Trophoblast cell (in vitro differentiated cells and primary cell): ENCODE measurements around the gene CDKAL1.

Source experiments
- DNase-seq, 2 donors: peaks; one replicate each; pipeline ENCODE4 v3.0.0-alpha.2; 2016
- H2AFZ ChIP-seq: 2 replicates; pipeline ENCODE4 v1.6.1; 2013; ENCODE audit warnings: low read length, moderate library complexity, mild to moderate bottlenecking; ENCODE audit not compliant: insufficient read depth, poor library complexity
- H2AK5ac ChIP-seq: 2 replicates; pipeline ENCODE4 v1.6.1; 2013; ENCODE audit warnings: mild to moderate bottlenecking, low read length
- H2BK120ac ChIP-seq: 2 replicates; pipeline ENCODE4 v1.6.1; 2013; ENCODE audit warnings: low read length, mild to moderate bottlenecking, moderate library complexity; ENCODE audit not compliant: insufficient read depth, poor library complexity
- H2BK12ac ChIP-seq: 2 replicates; pipeline ENCODE4 v1.6.1; 2013; ENCODE audit warnings: mild to moderate bottlenecking, low read length, moderate library complexity
- H2BK5ac ChIP-seq: 2 replicates; pipeline ENCODE4 v1.6.1; 2013; ENCODE audit warnings: low read length, low read depth, moderate library complexity, mild to moderate bottlenecking; ENCODE audit not compliant: poor library complexity
- H3K14ac ChIP-seq: 2 replicates; pipeline ENCODE4 v1.6.1; 2013; ENCODE audit warnings: mild to moderate bottlenecking, low read length
- H3K18ac ChIP-seq: 2 replicates; pipeline ENCODE4 v1.6.1; 2013; ENCODE audit warnings: mild to moderate bottlenecking, low read length
- H3K23ac ChIP-seq: 2 replicates; pipeline ENCODE4 v1.6.1; 2013; ENCODE audit warnings: low read length
- H3K27ac ChIP-seq: 2 replicates; pipeline ENCODE4 v1.5.1; 2013; ENCODE audit warnings: low read depth, mild to moderate bottlenecking, inconsistent platforms, low read length, moderate library complexity
- H3K27me3 ChIP-seq: 2 replicates; pipeline ENCODE4 v1.6.1; 2013; ENCODE audit warnings: inconsistent platforms, mild to moderate bottlenecking, low read length, moderate library complexity; ENCODE audit not compliant: insufficient read depth
- H3K36me3 ChIP-seq, 2 experiments: 1 replicate in 1 of 2; 2 replicates in 1 of 2; pipeline ENCODE4 v1.6.1; 2013; ENCODE audit warnings: low read length in 2 of 2, mild to moderate bottlenecking in 2 of 2, moderate library complexity in 1 of 2; ENCODE audit not compliant: insufficient read depth in 2 of 2, control insufficient read depth in 1 of 2
- H3K4ac ChIP-seq: 2 replicates; pipeline ENCODE4 v1.6.1; 2013; ENCODE audit warnings: low read depth, mild to moderate bottlenecking, low read length, moderate library complexity
- H3K4me1 ChIP-seq, 2 experiments: 1 replicate in 1 of 2; 2 replicates in 1 of 2; pipeline ENCODE4 v1.6.1; 2013; ENCODE audit warnings: low read length in 2 of 2, mild to moderate bottlenecking in 2 of 2, moderate library complexity in 1 of 2; ENCODE audit not compliant: insufficient read depth in 2 of 2, control insufficient read depth in 1 of 2
- H3K4me2 ChIP-seq: 2 replicates; pipeline ENCODE4 v1.6.1; 2013; ENCODE audit warnings: inconsistent platforms, mild to moderate bottlenecking, low read length, moderate library complexity
- H3K4me3 ChIP-seq: 2 replicates; pipeline ENCODE4 v1.5.1; 2013; ENCODE audit warnings: mild to moderate bottlenecking, low read depth, low read length, inconsistent platforms
- H3K79me1 ChIP-seq: one replicate; pipeline ENCODE4 v1.6.1; 2013; ENCODE audit warnings: low read length
- H3K79me2 ChIP-seq: 2 replicates; pipeline ENCODE4 v1.6.1; 2013; ENCODE audit warnings: low read length, mild to moderate bottlenecking; ENCODE audit not compliant: control insufficient read depth, insufficient read depth, poor library complexity
- H3K9ac ChIP-seq: 2 replicates; pipeline ENCODE4 v1.6.1; 2013; ENCODE audit warnings: mild to moderate bottlenecking, low read length
- H3K9me3 ChIP-seq: 2 replicates; pipeline ENCODE4 v1.6.1; 2013; ENCODE audit warnings: low read depth, mild to moderate bottlenecking, control low read depth, inconsistent platforms, low read length; ENCODE audit not compliant: insufficient read depth
- H4K12ac ChIP-seq: 2 replicates; pipeline ENCODE4 v1.6.1; 2013; ENCODE audit warnings: low read depth, mild to moderate bottlenecking, low read length, moderate library complexity
- H4K8ac ChIP-seq: 2 replicates; pipeline ENCODE4 v1.6.1; 2013; ENCODE audit warnings: low read depth, mild to moderate bottlenecking, low read length, moderate library complexity
- H4K91ac ChIP-seq: one replicate; pipeline ENCODE4 v1.6.1; 2013; ENCODE audit warnings: low read depth, mild to moderate bottlenecking, low read length, moderate library complexity
- WGBS: extraction: QIAGEN DNeasy Blood & Tissue Kit; methylation state at CpG from one replicate; pipeline ENCODE4 v1.1.7; 2013; ENCODE audit warnings: missing lambda C conversion rate; ENCODE audit not compliant: insufficient read length, insufficient coverage; ENCODE audit errors: extremely low coverage; 5-methylcytosine and 5-hydroxymethylcytosine counted together

The CDKAL1 gene

GRCh38 chr6:20574355-20574754 lies 40.1 kb downstream of the CDKAL1 start:
- Histone ChIP-seq H3K4me2 (no peak overlapping the region), H2BK12ac (no peak overlapping the region), H3K23ac (no peak overlapping the region), H2BK5ac (no peak overlapping the region), H2AK5ac (no peak overlapping the region), H3K4ac (no peak overlapping the region), H3K79me2 (no peaks in the 10 kb centered on the region), H3K27ac (no peak overlapping the region), H3K36me3 (peaks cover 0 to 1% of the 10 kb centered on the region in 2 experiments), H3K4me1 (no peaks in the 10 kb centered on the region), H2BK120ac (no peak overlapping the region), H3K9me3 (no peaks in the 10 kb centered on the region), H4K8ac (no peak overlapping the region), H4K91ac (no peak overlapping the region), H3K4me3 (no peak overlapping the region), H3K18ac (no peak overlapping the region), H2AFZ (no peak overlapping the region), H3K14ac (no peak overlapping the region), H3K79me1 (no peaks in the 10 kb centered on the region), H3K9ac (no peak overlapping the region), H4K12ac (no peak overlapping the region), H3K27me3 (no peaks in the 10 kb centered on the region)
- no peak for DNase-seq

- Histone ChIP-seq H3K23ac (no peak overlapping the region), H3K27ac (no peak overlapping the region), H2BK5ac (no peak overlapping the region), H3K4ac (no peak overlapping the region), H3K36me3 (peaks cover 0 to 1% of the 10 kb centered on the region in 2 experiments), H3K9me3 (no peaks in the 10 kb centered on the region), H3K4me3 (no peak overlapping the region), H3K4me1 (no peaks in the 10 kb centered on the region), H3K79me1 (no peaks in the 10 kb centered on the region), H4K12ac (no peak overlapping the region), H3K4me2 (no peak overlapping the region), H3K27me3 (no peaks in the 10 kb centered on the region), H3K14ac (no peak overlapping the region), H3K18ac (no peak overlapping the region), H3K9ac (no peak overlapping the region), H3K79me2 (no peaks in the 10 kb centered on the region), H4K8ac (no peak overlapping the region), H2AFZ (no peak overlapping the region), H4K91ac (no peak overlapping the region), H2BK12ac (no peak overlapping the region), H2BK120ac (no peak overlapping the region), H2AK5ac (no peak overlapping the region)
- no CpG with 5 or more reads among the region's 1 CpG for WGBS
- DNase-seq = no peak
These were observed 40.9 kb downstream of the CDKAL1 start for GRCh38 chr6:20575125-20575524.

GRCh38 chr6:20575704-20576451 lies 41.6 kb downstream of the CDKAL1 start:
- H3K9ac ChIP-seq = no peak overlapping the region
- no peak for DNase-seq
- no peak overlapping the region for H4K8ac ChIP-seq
- no peak overlapping the region for H3K23ac ChIP-seq
- H3K79me1 ChIP-seq = no peaks in the 10 kb centered on the region
- no peak overlapping the region for H2AK5ac ChIP-seq
- peaks cover 0 to 1% of the 10 kb centered on the region in 2 experiments for H3K36me3 ChIP-seq
- no peak overlapping the region for H4K12ac ChIP-seq
- no peak overlapping the region for H3K4ac ChIP-seq
- H2AFZ ChIP-seq = no peak overlapping the region
- H3K4me3 ChIP-seq = no peak overlapping the region
- no peak overlapping the region for H3K14ac ChIP-seq
- WGBS = no CpG with 5 or more reads among the region's 4 CpGs
- H3K4me2 ChIP-seq = no peak overlapping the region
- no peak overlapping the region for H3K27ac ChIP-seq
- H3K18ac ChIP-seq = no peak overlapping the region
- H3K4me1 ChIP-seq = no peaks in the 10 kb centered on the region
- no peaks in the 10 kb centered on the region for H3K79me2 ChIP-seq
- H2BK12ac ChIP-seq = no peak overlapping the region
- no peaks in the 10 kb centered on the region for H3K9me3 ChIP-seq
- H2BK5ac ChIP-seq = no peak overlapping the region
- no peak overlapping the region for H2BK120ac ChIP-seq
- H3K27me3 ChIP-seq = no peaks in the 10 kb centered on the region
- no peak overlapping the region for H4K91ac ChIP-seq

GRCh38 chr6:20577173-20577688 lies 43.0 kb downstream of the CDKAL1 start:
- no peak overlapping the region for H4K12ac ChIP-seq
- no peak overlapping the region for H3K14ac ChIP-seq
- no peak overlapping the region for H2BK12ac ChIP-seq
- H3K36me3 ChIP-seq = peaks cover 0 to 1% of the 10 kb centered on the region in 2 experiments
- H3K27ac ChIP-seq = no peak overlapping the region
- no peak overlapping the region for H4K8ac ChIP-seq
- no peak overlapping the region for H3K4me3 ChIP-seq
- no peak overlapping the region for H4K91ac ChIP-seq
- no peak overlapping the region for H2BK120ac ChIP-seq
- no peak overlapping the region for H3K18ac ChIP-seq
- no peak overlapping the region for H3K4me2 ChIP-seq
- no peaks in the 10 kb centered on the region for H3K9me3 ChIP-seq
- DNase-seq = no peak
- H3K4ac ChIP-seq = no peak overlapping the region
- H3K23ac ChIP-seq = no peak overlapping the region
- H2BK5ac ChIP-seq = no peak overlapping the region
- H2AFZ ChIP-seq = no peak overlapping the region
- no peaks in the 10 kb centered on the region for H3K79me1 ChIP-seq
- no peaks in the 10 kb centered on the region for H3K4me1 ChIP-seq
- H2AK5ac ChIP-seq = no peak overlapping the region
- H3K27me3 ChIP-seq = no peaks in the 10 kb centered on the region
- WGBS = no CpG with 5 or more reads among the region's 3 CpGs
- H3K9ac ChIP-seq = no peak overlapping the region
- no peaks in the 10 kb centered on the region for H3K79me2 ChIP-seq
